GM19452 (cell line): Measurements from ENCODE around the gene CAPRIN2.

ENCODE experiments used
- ATAC-seq: cut with Tn5 transposase; IDR thresholded peaks from one replicate; pipeline ENCODE4 v1.9.1; 2021; ENCODE audit not compliant: unreplicated experiment

CAPRIN2 gene

GRCh38 chr12:30769802-30770201, 15.1 kb upstream of the CAPRIN2 start:
- no peak for ATAC-seq

- no peak for ATAC-seq
These were observed 9.5 kb upstream of the CAPRIN2 start for GRCh38 chr12:30764251-30764650.

GRCh38 chr12:30763053-30763452, 8.3 kb upstream of the CAPRIN2 start:
- no peak for ATAC-seq

GRCh38 chr12:30761730-30762129, 7.0 kb upstream of the CAPRIN2 start:
- ATAC-seq, result no peak

GRCh38 chr12:30757316-30757715, 2.6 kb upstream of the CAPRIN2 start:
- no peak for ATAC-seq

GRCh38 chr12:30756074-30756473, 1.3 kb upstream of the CAPRIN2 start:
- no peak for ATAC-seq

- no peak for ATAC-seq
These were observed 628 bp upstream of the CAPRIN2 start for GRCh38 chr12:30755395-30755762.

GRCh38 chr12:30754383-30754749, 385 bp downstream of the CAPRIN2 start:
- ATAC-seq, result no peak

- no peak for ATAC-seq
These were observed 884 bp downstream of the CAPRIN2 start for GRCh38 chr12:30753751-30754382.

- ATAC-seq, result no peak
These were observed 1.5 kb downstream of the CAPRIN2 start for GRCh38 chr12:30753233-30753632.

- ATAC-seq, result no peak
These were observed 2.5 kb downstream of the CAPRIN2 start for GRCh38 chr12:30752255-30752654.

- ATAC-seq, result no peak
These were observed 6.6 kb downstream of the CAPRIN2 start for GRCh38 chr12:30748147-30748546.

- no peak for ATAC-seq
These were observed 8.6 kb downstream of the CAPRIN2 start for GRCh38 chr12:30746190-30746589.

- no peak for ATAC-seq
These were observed 10.4 kb downstream of the CAPRIN2 start for GRCh38 chr12:30744321-30744720.

- no peak for ATAC-seq
These were observed 14.5 kb downstream of the CAPRIN2 start for GRCh38 chr12:30740274-30740673.

GRCh38 chr12:30739020-30739419, 15.7 kb downstream of the CAPRIN2 start:
- ATAC-seq, result no peak

GRCh38 chr12:30732954-30733637, 21.7 kb downstream of the CAPRIN2 start:
- ATAC-seq, result no peak

- ATAC-seq, result no peak
These were observed 24.7 kb downstream of the CAPRIN2 start for GRCh38 chr12:30730011-30730410.

GRCh38 chr12:30729547-30729946, 25.2 kb downstream of the CAPRIN2 start:
- ATAC-seq, result no peak

- ATAC-seq, result no peak
These were observed 28.1 kb downstream of the CAPRIN2 start for GRCh38 chr12:30726647-30727046.

GRCh38 chr12:30725739-30726138, 29.0 kb downstream of the CAPRIN2 start:
- no peak for ATAC-seq

GRCh38 chr12:30719060-30719459, 35.7 kb downstream of the CAPRIN2 start:
- no peak for ATAC-seq
